ENCODE results near the gene AGPAT4.
"Not testable (repeated sequence)": the region's sequence is repeated elsewhere in the genome, so short reads cannot be mapped to it uniquely, and the experiment has no call there.

The AGPAT4 gene

DNA sequence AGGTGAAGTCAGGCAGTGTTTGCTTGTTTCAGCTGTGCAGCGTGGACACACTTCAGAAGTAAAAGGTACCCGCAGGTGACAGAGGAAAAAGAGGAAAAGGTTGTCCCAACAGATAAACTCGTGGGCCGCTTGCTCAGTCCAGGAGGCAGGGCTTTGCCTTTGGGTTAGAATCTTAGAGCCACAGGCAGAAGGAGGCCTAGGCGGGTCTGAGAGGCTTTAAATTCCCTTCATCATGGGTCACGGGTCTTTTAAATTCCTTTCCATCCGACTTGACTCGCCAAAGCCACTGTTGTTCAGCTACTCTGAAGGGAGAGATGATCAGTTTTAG is 48.2 kb downstream of the AGPAT4 start:
- Mint-ChIP-seq H3K27me3 (no peaks in the 10 kb centered on the region), H3K27ac (peak overlapping the region; percentile 95 to 96), H3K4me3 (peak overlapping the region; percentile 72 to 85), H3K4me1 (ENCODE audit: low read depth in 2 of 2) (peaks cover 47 to 58% of the 10 kb centered on the region in 2 donors), H3K36me3 (ENCODE audit: insufficient read depth) (peaks cover 13% of the 10 kb centered on the region), H3K9me3 (no peaks in the 10 kb centered on the region)
- DNase-seq (no peak), ATAC-seq (replicated peaks) (no peak)

DNA sequence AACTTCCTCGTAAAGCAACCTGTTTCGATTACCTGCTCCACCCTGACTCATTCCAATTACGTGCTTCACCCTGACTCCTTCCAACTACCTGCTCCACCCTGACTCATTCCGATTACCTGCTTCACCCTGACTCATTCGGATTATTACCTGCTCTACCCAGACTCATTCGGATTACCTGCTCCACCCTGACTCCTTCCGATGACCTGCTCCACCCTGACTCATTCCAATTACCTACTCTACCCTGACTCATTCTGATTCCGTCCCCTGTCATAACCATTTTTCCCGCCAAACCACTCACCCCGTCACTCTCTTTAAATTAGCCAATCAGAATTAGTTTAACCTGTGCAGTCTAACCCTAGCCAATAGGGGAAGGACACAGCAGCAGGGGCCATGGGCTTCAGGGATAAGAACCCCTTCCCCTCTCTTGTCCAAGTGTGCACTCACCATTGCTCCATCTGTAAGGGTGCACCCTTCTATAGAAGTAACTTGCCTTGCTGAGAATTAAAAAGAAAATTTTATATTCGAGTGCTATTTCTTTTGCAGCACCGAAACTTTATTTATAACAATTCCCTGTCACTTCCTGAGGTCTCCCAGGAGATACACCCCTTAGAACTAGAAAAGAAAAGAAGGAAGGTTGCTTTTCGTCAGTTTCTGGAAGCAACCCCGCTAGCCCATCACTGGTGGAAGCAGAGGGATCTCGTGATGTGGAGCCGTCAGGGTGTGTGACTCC is 48.7 kb downstream of the AGPAT4 start:
- H3K4me3 Mint-ChIP-seq, result peak overlapping the region; percentile 6 to 85
- peaks cover 13% of the 10 kb centered on the region for H3K36me3 Mint-ChIP-seq (ENCODE audit: insufficient read depth)
- not testable (repeated sequence) for H3K27me3 Mint-ChIP-seq; DNase-seq; ATAC-seq (replicated peaks); H3K9me3 Mint-ChIP-seq
- H3K4me1 Mint-ChIP-seq (ENCODE audit: low read depth in 2 of 2), result peaks cover 47 to 58% of the 10 kb centered on the region in 2 donors
- H3K27ac Mint-ChIP-seq, result peak overlapping the region; percentile 95 to 96

DNA sequence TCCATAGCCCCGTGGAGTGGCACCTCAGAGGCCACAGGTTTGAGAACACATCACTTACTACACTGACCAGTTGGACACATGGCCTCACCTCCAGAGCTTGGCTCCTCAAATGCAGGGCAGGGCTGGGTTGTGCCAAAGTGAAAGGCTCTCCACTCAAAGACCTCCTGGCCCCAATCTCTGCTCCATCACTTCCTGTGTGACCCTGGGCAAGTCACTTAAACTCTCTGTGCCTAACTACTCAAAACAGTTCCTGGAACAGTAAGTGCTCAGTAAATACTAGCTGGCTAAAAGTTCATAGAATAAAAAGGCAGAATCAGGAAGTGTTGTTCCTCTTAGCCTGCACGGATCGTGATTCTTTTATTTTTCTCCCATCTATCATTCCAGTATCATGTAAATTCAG is 50.2 kb downstream of the AGPAT4 start:
- no peak for ATAC-seq (replicated peaks)
- no peaks in the 10 kb centered on the region for H3K9me3 Mint-ChIP-seq
- no peaks in the 10 kb centered on the region for H3K27me3 Mint-ChIP-seq
- peak overlapping the region; percentile 80 to 95 for H3K27ac Mint-ChIP-seq
- H3K36me3 Mint-ChIP-seq (ENCODE audit: insufficient read depth), result peaks cover 13% of the 10 kb centered on the region
- H3K4me1 Mint-ChIP-seq (ENCODE audit: low read depth in 2 of 2), result peaks cover 43 to 53% of the 10 kb centered on the region in 2 donors
- DNase-seq, result no peak
- H3K4me3 Mint-ChIP-seq, result peak overlapping the region; percentile 17 to 43

DNA sequence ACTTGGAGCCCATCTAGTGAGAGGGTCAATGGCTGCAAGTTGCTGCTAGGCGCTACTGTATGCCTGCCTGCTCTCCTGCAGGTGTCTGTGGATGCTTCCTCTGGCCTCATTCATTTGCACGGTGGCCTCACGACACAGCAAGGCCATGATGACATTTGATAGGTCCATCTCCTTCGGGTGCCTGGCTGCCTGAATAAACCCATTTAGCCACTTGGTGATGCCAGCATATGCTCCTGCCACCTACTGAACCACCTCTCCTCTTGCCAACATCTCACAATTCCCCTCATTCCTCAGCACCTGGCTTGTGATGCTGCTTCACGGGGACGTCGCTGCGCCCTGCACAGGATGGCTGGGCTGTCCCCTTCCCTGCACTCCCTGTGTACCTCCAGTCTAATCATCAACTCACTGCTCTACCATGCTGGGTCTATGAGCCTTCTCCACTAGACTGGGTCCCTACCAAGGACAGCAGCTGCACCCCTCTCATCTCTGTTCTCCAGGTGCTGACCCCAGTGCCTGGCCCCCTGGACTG is 51.1 kb downstream of the AGPAT4 start:
- H3K4me3 Mint-ChIP-seq, result no peak overlapping the region
- DNase-seq (no peak), ATAC-seq (replicated peaks) (no peak)
- peaks cover 38 to 47% of the 10 kb centered on the region in 2 donors for H3K4me1 Mint-ChIP-seq (ENCODE audit: low read depth in 2 of 2)
- no peaks in the 10 kb centered on the region for H3K27me3 Mint-ChIP-seq
- H3K27ac Mint-ChIP-seq, result peak overlapping the region; percentile 45 to 95
- no peaks in the 10 kb centered on the region for H3K9me3 Mint-ChIP-seq
- peaks cover 11% of the 10 kb centered on the region for H3K36me3 Mint-ChIP-seq (ENCODE audit: insufficient read depth)

DNA sequence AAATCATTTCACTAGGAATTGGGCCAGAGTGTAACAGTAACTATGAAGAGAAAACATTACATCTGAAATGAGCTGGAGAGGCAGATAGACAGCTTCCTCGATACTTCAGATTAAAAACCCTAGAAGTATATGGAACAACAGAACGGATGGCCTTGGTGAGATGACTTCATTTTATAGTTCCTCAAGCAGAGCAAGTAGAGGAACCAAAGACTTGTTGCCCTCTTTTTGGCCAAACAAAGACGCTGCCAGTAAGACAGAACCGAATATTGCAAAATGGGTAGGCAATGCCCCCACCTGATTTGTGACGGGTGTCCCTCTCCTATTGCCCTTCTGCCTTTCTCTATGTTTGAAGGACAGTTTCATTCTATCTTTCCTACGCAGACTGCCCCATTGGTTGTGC is 53.5 kb downstream of the AGPAT4 start:
- Mint-ChIP-seq H3K4me3 (no peak overlapping the region), H3K36me3 (ENCODE audit: insufficient read depth) (peaks cover under 1% of the 10 kb centered on the region), H3K4me1 (ENCODE audit: low read depth in 2 of 2) (peaks cover 20 to 31% of the 10 kb centered on the region in 2 donors), H3K9me3 (no peaks in the 10 kb centered on the region), H3K27ac (no peak overlapping the region), H3K27me3 (no peaks in the 10 kb centered on the region)
- no peak for DNase-seq
- ATAC-seq (replicated peaks), result no peak

DNA sequence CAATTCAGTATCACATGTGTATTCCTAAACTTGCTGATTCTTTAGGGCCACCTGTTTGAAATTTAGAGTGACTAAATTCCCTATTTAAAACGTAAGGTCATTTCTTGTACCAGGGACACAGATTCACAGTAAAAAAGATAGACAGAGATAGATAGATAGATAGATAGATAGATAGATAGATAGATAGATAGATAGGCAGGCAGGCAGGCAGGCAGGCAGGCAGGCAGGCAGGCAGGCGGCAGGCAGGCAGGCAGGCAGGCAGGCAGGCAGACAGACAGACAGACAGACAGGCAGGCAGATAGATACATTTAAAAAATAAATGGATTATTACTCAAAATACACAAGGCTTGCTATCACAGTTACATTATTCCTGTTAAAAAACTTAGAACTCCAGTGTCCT is 54.2 kb downstream of the AGPAT4 start:
- ATAC-seq (replicated peaks), result no peak
- no peak overlapping the region for H3K4me3 Mint-ChIP-seq
- peaks cover 14 to 24% of the 10 kb centered on the region in 2 donors for H3K4me1 Mint-ChIP-seq (ENCODE audit: low read depth in 2 of 2)
- H3K27me3 Mint-ChIP-seq, result no peaks in the 10 kb centered on the region
- no peaks in the 10 kb centered on the region for H3K9me3 Mint-ChIP-seq
- no peaks in the 10 kb centered on the region for H3K36me3 Mint-ChIP-seq (ENCODE audit: insufficient read depth)
- no peak for DNase-seq
- H3K27ac Mint-ChIP-seq, result no peak overlapping the region

DNA sequence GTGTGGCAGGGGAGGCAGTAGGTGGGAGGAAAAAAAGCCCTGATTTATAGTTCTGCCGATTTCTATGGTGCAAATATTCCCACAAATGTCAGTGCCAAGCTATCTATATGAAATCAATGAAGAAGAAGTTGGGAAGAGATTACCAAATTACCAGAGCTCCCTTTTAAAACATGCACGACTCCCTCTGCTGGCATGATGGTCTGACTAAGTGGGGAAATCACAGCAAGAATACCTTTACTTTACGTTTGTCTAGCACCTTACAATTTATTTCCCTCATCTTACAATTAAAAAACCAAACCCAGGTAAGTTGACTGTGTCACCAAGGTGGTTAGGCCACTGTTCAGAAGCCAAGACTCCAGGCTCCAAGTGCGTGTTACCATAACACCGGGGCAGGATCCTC is 55.6 kb downstream of the AGPAT4 start:
- no peak overlapping the region for H3K27ac Mint-ChIP-seq
- DNase-seq (no peak), ATAC-seq (replicated peaks) (no peak)
- no peaks in the 10 kb centered on the region for H3K27me3 Mint-ChIP-seq
- H3K4me3 Mint-ChIP-seq, result no peak overlapping the region
- H3K4me1 Mint-ChIP-seq (ENCODE audit: low read depth in 2 of 2), result peaks cover 7 to 21% of the 10 kb centered on the region in 2 donors
- no peaks in the 10 kb centered on the region for H3K36me3 Mint-ChIP-seq (ENCODE audit: insufficient read depth)
- H3K9me3 Mint-ChIP-seq, result no peaks in the 10 kb centered on the region

DNA sequence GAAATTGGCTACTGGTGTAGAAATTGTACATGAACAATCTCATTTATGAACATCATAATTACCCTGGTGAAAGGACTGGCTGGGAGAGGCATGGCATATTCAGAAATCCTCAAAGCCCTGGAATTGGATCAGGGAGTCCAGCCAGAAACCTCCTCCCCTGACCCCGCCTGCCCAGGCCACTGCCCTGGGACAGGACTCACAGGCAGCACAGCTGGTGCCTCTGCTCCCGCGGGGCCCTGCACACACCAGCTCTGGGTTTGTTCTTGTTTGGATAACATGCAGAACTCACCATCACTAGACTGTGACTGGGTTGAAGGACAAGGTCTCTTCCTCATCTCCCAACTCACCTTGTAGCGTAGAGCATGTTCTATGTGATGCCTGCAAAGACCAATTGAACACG is 56.2 kb downstream of the AGPAT4 start:
- DNase-seq (no peak), ATAC-seq (replicated peaks) (no peak)
- H3K36me3 Mint-ChIP-seq (ENCODE audit: insufficient read depth), result no peaks in the 10 kb centered on the region
- no peak overlapping the region for H3K4me3 Mint-ChIP-seq
- H3K27me3 Mint-ChIP-seq, result no peaks in the 10 kb centered on the region
- H3K27ac Mint-ChIP-seq, result no peak overlapping the region
- peaks cover under 1 to 16% of the 10 kb centered on the region in 2 donors for H3K4me1 Mint-ChIP-seq (ENCODE audit: low read depth in 2 of 2)
- no peaks in the 10 kb centered on the region for H3K9me3 Mint-ChIP-seq

DNA sequence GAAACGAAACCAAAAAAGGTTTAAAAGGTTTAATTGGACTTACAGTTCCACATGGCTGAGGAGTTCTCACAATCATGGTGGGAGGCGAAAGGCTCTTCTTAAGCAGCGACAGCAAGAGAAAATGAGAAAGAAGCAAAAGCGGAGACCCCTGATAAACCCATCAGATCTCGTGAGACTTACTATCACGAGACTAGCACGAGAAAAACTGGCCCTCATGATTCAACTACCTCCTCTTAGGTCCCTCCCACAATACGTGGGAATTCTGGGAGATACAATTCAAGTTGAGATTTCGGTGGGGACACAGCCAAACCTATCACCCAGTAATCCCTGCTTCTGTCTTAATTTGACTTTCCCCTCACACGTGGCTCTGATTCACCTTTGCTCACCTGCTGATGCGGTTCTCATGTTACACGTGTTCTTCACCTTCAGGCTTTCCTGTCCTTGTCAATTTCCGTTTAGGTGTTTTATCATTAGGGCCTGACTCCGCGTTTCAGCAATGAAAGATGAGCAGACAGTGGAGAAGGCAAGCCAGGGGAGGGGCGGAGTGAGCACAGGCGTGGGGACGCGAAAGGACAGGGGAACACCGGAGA is 57.1 kb downstream of the AGPAT4 start:
- no peak for ATAC-seq (replicated peaks)
- Mint-ChIP-seq H3K36me3 (ENCODE audit: insufficient read depth) (no peaks in the 10 kb centered on the region), H3K4me1 (ENCODE audit: low read depth in 2 of 2) (peaks cover 0 to 12% of the 10 kb centered on the region in 2 donors), H3K27me3 (no peaks in the 10 kb centered on the region), H3K4me3 (no peak overlapping the region), H3K27ac (no peak overlapping the region), H3K9me3 (no peaks in the 10 kb centered on the region)
- DNase-seq, result no peak

DNA sequence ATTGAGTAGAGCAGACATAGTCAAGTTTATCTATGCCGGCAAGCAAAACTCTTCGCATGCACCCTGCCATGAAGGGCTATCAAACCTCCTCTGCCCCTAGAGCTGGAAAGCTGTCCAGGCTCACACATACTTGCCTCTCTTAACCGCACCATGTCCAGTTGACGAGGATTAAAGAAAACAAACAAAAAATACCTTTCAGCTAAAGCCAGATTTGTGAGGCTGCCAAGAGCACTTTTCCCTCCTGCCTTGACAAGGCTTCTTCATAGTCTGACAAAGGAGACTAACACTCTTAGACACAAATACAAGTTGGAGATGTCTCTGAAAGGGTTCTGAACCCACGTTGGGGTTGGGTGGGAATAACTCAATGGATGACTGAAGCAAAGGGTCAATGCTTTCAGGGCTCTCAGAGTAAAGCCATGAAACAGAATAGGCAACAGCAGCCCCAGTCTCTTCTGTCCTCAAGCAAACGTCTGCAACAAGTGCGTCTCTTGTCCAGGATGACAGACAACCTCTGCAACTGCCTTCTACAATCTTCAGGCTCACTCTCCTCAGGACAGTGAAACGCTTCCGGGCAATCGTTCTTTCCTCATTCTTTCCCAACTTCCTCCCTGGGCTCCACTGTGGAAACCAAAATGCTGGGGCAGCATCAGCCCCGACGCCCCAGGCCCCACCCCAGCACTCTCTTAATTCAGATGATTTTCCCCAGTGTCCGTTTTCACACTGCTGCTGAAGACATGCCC is 57.8 kb downstream of the AGPAT4 start:
- no peaks in the 10 kb centered on the region for H3K36me3 Mint-ChIP-seq (ENCODE audit: insufficient read depth)
- peaks cover 0 to 11% of the 10 kb centered on the region in 2 donors for H3K4me1 Mint-ChIP-seq (ENCODE audit: low read depth in 2 of 2)
- H3K9me3 Mint-ChIP-seq, result no peaks in the 10 kb centered on the region
- no peaks in the 10 kb centered on the region for H3K27me3 Mint-ChIP-seq
- no peak for DNase-seq
- no peak for ATAC-seq (replicated peaks)
- H3K4me3 Mint-ChIP-seq, result no peak overlapping the region
- H3K27ac Mint-ChIP-seq, result no peak overlapping the region

DNA sequence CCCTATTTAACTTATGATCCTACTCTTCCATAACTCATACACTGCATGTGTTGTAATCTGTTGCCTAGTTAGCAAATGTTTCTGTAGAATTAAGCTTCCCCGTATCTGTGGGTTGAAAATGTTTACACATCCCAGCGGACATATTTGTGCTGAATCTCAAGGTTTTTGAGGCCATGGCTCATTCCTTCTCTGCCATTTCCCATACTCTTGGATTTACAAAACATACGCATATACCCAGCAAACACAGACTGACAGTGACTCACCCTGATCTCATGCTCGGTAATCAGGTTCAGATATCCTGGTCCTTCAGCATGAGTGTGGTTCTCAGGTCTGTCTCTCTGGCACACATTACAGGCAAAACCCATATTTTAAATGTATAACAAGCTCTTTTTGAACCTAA is 58.7 kb downstream of the AGPAT4 start:
- no peaks in the 10 kb centered on the region for H3K36me3 Mint-ChIP-seq (ENCODE audit: insufficient read depth)
- no peaks in the 10 kb centered on the region for H3K27me3 Mint-ChIP-seq
- no peak for ATAC-seq (replicated peaks)
- no peak overlapping the region for H3K27ac Mint-ChIP-seq
- no peak for DNase-seq
- no peaks in the 10 kb centered on the region for H3K9me3 Mint-ChIP-seq
- H3K4me3 Mint-ChIP-seq, result no peak overlapping the region
- peaks cover 0 to 11% of the 10 kb centered on the region in 2 donors for H3K4me1 Mint-ChIP-seq (ENCODE audit: low read depth in 2 of 2)

DNA sequence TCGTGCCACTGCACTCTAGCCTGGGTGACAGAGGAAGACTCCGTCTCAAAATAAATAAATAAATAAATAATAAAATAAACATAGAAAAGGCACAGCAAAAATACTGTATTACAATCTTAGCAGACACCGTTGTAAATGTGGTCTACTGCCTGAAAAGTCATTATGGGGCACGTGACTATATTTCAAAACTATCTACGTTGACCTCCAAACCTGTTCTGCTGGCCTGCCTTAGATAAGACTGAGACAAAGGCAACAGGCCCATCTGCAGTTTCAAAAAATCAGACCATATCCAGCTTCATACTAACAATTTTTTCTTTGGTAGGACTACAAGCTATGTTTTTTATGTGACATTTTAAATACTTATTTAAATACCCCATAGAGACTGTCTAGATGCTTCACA is 59.1 kb downstream of the AGPAT4 start:
- H3K36me3 Mint-ChIP-seq (ENCODE audit: insufficient read depth), result no peaks in the 10 kb centered on the region
- no peak for ATAC-seq (replicated peaks)
- H3K9me3 Mint-ChIP-seq, result no peaks in the 10 kb centered on the region
- H3K4me3 Mint-ChIP-seq, result no peak overlapping the region
- H3K27me3 Mint-ChIP-seq, result no peaks in the 10 kb centered on the region
- DNase-seq, result no peak
- H3K4me1 Mint-ChIP-seq (ENCODE audit: low read depth in 2 of 2), result peaks cover 0 to 11% of the 10 kb centered on the region in 2 donors
- no peak overlapping the region for H3K27ac Mint-ChIP-seq

DNA sequence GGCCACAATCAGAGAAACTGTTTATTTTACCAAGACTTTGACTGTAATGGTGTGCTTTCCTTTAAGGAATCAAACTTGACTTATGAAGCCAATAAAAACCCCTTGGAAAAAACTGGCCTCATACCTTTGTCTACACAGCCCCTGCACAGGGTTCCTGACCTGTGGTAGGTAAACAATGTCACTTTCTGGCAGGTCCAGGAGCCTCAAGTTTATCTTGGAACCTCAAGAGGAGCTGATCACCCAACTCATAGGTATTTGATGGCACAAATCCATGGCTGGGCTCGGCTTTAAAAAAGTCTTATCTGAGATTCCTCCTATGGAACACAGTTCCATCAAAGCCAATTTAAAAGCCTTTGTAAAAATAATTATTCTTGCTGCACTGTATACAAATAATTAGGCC is 61.0 kb downstream of the AGPAT4 start:
- peaks cover 0 to 11% of the 10 kb centered on the region in 2 donors for H3K4me1 Mint-ChIP-seq (ENCODE audit: low read depth in 2 of 2)
- DNase-seq (no peak), ATAC-seq (replicated peaks) (no peak)
- no peaks in the 10 kb centered on the region for H3K27me3 Mint-ChIP-seq
- no peaks in the 10 kb centered on the region for H3K9me3 Mint-ChIP-seq
- H3K4me3 Mint-ChIP-seq, result no peak overlapping the region
- no peaks in the 10 kb centered on the region for H3K36me3 Mint-ChIP-seq (ENCODE audit: insufficient read depth)
- no peak overlapping the region for H3K27ac Mint-ChIP-seq
